SU-DHL-6 (cell line): ENCODE data around the gene GTF3C6.
"Not testable (repeated sequence)": the region's sequence is repeated elsewhere in the genome, so short reads cannot be mapped to it uniquely, and the experiment has no call there.

Source experiments
- H2AFZ ChIP-seq: fragments of 200-600 bp; sonication (generic); 2 replicates; pipeline ENCODE4 v1.6.1; 2014; ENCODE audit warnings: low read depth, mild to moderate bottlenecking, moderate library complexity, mixed read lengths, antibody characterized with exemption, low read length; ENCODE audit not compliant: severe bottlenecking
- H3F3A ChIP-seq: fragments of 200-600 bp; shearing (Covaris generic); 2 replicates; pipeline ENCODE4 v1.6.0; 2016; ENCODE audit warnings: antibody characterized with exemption, mild to moderate bottlenecking; ENCODE audit not compliant: insufficient read depth
- H3K27ac ChIP-seq: fragments of 200-600 bp; sonication (generic); 2 replicates; pipeline ENCODE4 v1.5.1; 2016; ENCODE audit warnings: low read depth, mild to moderate bottlenecking, low read length, moderate library complexity, mixed read lengths
- H3K27me3 ChIP-seq: fragments of 200-600 bp; sonication (generic), shearing (Covaris generic); 2 replicates; pipeline ENCODE4 v1.6.0; 2014; ENCODE audit warnings: mild to moderate bottlenecking, low read length
- H3K36me3 ChIP-seq: fragments of 200-600 bp; sonication (generic); 2 replicates; pipeline ENCODE4 v1.6.1; 2014; ENCODE audit warnings: mild to moderate bottlenecking, low read length, mixed read lengths
- H3K4me2 ChIP-seq: fragments of 300-600, 200-600 bp; shearing (Covaris generic), sonication (generic); 2 replicates; pipeline ENCODE4 v1.6.0; 2014; ENCODE audit warnings: low read length, low read depth, mild to moderate bottlenecking; ENCODE audit not compliant: poor library complexity, severe bottlenecking
- H3K4me3 ChIP-seq: fragments of 200-600 bp; sonication (generic); 2 replicates; pipeline ENCODE4 v1.5.1; 2014; ENCODE audit warnings: antibody characterized with exemption, low read length, mild to moderate bottlenecking, mixed read lengths; ENCODE audit not compliant: insufficient read depth, poor library complexity, severe bottlenecking
- H3K79me2 ChIP-seq: fragments of 200-600 bp; sonication (generic); 2 replicates; pipeline ENCODE4 v1.6.1; 2014; ENCODE audit warnings: mild to moderate bottlenecking, low read length, moderate library complexity; ENCODE audit not compliant: insufficient read depth
- H3K9ac ChIP-seq: fragments of 200-600 bp; sonication (generic); 2 replicates; pipeline ENCODE4 v1.7.0; 2014; ENCODE audit warnings: mild to moderate bottlenecking, low read length
- H3K9me2 ChIP-seq: fragments of 200-600 bp; sonication (generic); replicated peaks from 2 replicates; pipeline ENCODE4 v1.6.1; 2014; ENCODE audit warnings: low read length; ENCODE audit not compliant: insufficient read depth
- H3K9me3 ChIP-seq: fragments of 200-600 bp; sonication (generic); 2 replicates; pipeline ENCODE4 v1.6.1; 2014; ENCODE audit warnings: low read length, mixed read lengths; ENCODE audit not compliant: insufficient read depth
- H4K20me1 ChIP-seq: fragments of 200-600 bp; sonication (generic); 2 replicates; pipeline ENCODE4 v1.6.1; 2014; ENCODE audit warnings: low read depth, mild to moderate bottlenecking, antibody characterized with exemption, low read length, moderate library complexity, mixed read lengths
- EZH2phosphoT487 ChIP-seq: fragments of 200-600 bp; sonication (generic), shearing (Covaris generic); conservative IDR thresholded peaks from 2 replicates; pipeline ENCODE4 v1.6.1; 2018; ENCODE audit warnings: mild to moderate bottlenecking, antibody characterized with exemption, low read length, moderate library complexity, mixed read lengths
- TF ChIP-seq, protein P1 (sequence below): fragments of 200-600 bp; sonication (generic); IDR thresholded peaks from one replicate; pipeline ENCODE4 v1.5.1; 2017; ENCODE audit warnings: antibody characterized with exemption, mild to moderate bottlenecking, low read length, moderate library complexity; ENCODE audit not compliant: insufficient read depth, poor library complexity, severe bottlenecking

GTF3C6 gene

DNA sequence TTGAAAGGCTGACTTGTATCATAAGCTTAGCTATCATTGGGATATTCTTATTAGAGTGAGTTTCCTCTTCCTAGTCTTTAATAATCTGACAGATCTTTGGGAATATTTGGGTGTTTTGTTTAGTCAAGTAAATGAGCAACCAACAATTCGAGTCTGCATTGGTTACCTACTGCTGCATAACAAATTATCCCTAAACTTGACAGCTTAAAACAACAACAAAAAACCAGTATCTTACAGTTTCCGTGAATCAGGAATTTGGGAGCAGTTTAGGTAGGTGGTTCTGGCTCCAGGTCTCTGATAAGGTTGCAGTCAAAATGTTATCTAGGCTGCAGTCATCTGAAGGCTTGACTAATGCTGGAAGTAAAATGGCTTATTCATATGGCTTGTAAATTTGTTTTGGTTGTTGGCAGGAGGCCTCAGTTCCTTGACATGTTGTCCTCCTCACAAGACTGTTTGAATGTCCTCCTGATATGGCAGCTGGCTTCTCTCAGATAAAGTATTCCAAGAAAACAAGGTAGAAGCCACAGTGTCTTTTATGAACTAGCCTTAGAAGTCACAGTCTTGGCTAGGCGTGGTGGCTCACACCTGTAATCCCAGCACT is 7.2 kb downstream of the GTF3C6 start:
- TF ChIP-seq, protein P1, sequence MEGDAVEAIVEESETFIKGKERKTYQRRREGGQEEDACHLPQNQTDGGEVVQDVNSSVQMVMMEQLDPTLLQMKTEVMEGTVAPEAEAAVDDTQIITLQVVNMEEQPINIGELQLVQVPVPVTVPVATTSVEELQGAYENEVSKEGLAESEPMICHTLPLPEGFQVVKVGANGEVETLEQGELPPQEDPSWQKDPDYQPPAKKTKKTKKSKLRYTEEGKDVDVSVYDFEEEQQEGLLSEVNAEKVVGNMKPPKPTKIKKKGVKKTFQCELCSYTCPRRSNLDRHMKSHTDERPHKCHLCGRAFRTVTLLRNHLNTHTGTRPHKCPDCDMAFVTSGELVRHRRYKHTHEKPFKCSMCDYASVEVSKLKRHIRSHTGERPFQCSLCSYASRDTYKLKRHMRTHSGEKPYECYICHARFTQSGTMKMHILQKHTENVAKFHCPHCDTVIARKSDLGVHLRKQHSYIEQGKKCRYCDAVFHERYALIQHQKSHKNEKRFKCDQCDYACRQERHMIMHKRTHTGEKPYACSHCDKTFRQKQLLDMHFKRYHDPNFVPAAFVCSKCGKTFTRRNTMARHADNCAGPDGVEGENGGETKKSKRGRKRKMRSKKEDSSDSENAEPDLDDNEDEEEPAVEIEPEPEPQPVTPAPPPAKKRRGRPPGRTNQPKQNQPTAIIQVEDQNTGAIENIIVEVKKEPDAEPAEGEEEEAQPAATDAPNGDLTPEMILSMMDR: no peak
- no peak for TF ChIP-seq EZH2phosphoT487
- Histone ChIP-seq H4K20me1 (no peaks in the 10 kb centered on the region), H3K36me3 (peaks cover 11% of the 10 kb centered on the region; the same call in 1 of the 2 replicates), H3K27me3 (no peaks in the 10 kb centered on the region), H3K9me3 (no peaks in the 10 kb centered on the region), H3K4me2 (no peak overlapping the region), H3K9me2 (no peaks in the 10 kb centered on the region), H3K9ac (no peak overlapping the region), H3K79me2 (no peaks in the 10 kb centered on the region), H3F3A (no peaks in the 10 kb centered on the region), H3K4me3 (no peak overlapping the region), H2AFZ (no peak overlapping the region), H3K27ac (no peak overlapping the region)

DNA sequence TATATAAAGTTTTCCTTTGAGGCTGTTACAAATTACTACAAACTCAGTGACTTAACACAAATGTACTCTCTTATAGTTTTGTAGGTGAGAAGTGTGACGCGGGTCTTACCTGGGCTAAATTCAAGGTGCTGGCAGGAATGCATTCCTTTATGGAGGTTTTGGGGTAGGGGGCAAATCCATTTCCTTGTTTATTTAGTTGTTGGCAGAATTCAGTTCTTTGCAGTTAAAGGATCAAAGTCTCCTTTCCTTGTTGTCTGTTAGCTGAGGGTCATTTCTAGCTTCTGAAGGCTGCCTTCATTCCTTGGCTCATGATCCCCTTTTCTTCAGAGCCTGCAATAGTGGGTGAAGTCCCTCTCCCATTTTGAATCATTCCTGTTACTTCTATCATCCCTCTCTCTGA is 10.2 kb downstream of the GTF3C6 start:
- not testable (repeated sequence) for H3K4me2 ChIP-seq, H2AFZ ChIP-seq, H3K9ac ChIP-seq, H3K27me3 ChIP-seq, H3K4me3 ChIP-seq, H3K36me3 ChIP-seq, H4K20me1 ChIP-seq, H3K9me3 ChIP-seq, H3K27ac ChIP-seq, H3K79me2 ChIP-seq, H3K9me2 ChIP-seq, H3F3A ChIP-seq

DNA sequence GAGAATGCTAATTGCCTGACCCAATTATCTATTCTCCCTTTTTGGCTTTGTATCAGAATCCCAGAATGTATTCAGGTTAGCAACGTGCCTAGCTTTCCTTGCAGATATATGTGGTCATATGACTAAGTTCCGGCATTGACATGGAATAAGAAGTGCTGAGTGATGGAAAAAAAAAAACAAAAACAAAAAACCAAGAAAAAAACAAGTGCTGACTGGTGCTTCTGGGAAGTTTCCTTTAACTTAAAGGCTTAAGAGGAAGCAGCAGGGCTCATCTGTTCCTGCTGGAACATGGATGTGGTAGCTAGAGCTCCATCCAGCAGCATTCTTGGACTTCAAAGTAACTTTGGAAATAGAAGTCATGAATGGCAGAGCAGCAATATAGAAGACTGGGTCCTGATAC is 13.0 kb downstream of the GTF3C6 start:
- H3K9me3 ChIP-seq: no peaks in the 10 kb centered on the region
- no peak overlapping the region for H2AFZ ChIP-seq
- H3K4me3 ChIP-seq: no peak overlapping the region
- H3K79me2 ChIP-seq: no peaks in the 10 kb centered on the region
- no peak overlapping the region for H3K9ac ChIP-seq
- H3K9me2 ChIP-seq: no peaks in the 10 kb centered on the region
- H3K36me3 ChIP-seq: no peaks in the 10 kb centered on the region
- no peaks in the 10 kb centered on the region for H3K27me3 ChIP-seq
- H4K20me1 ChIP-seq: no peaks in the 10 kb centered on the region
- TF ChIP-seq, protein P1: no peak
- TF ChIP-seq EZH2phosphoT487: no peak
- no peak overlapping the region for H3K4me2 ChIP-seq
- H3K27ac ChIP-seq: no peak overlapping the region
- H3F3A ChIP-seq: no peaks in the 10 kb centered on the region

DNA sequence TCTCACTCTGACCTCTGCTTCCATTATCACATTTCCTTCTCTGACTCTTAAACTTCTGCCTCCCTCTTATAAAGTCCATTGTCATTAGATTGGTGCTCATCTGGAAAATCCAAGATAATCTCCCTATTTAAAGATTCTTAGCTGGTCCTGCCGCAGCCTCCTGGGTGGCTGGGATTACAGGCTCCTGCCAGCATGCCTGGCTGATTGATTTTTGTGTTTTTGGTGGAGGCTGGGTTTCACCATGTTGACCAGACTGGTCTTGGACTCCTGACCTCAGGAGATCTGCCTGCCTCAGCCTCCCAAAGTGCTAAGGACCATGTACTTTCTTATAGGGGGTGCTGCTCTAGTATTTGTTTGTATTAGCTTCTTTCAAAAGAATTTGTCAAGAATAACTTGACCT is 18.1 kb downstream of the GTF3C6 start:
- Histone ChIP-seq H3K27me3 (no peaks in the 10 kb centered on the region), H3K9ac (no peak overlapping the region), H3K9me2 (no peaks in the 10 kb centered on the region), H2AFZ (no peak overlapping the region), H3K4me2 (no peak overlapping the region), H3K79me2 (0 out of 2 replicates have a peak, but pooled peaks cover 7% of the 10 kb centered on the region), H3K4me3 (no peak overlapping the region), H4K20me1 (no peaks in the 10 kb centered on the region), H3K27ac (no peak overlapping the region), H3K9me3 (no peaks in the 10 kb centered on the region), H3F3A (no peaks in the 10 kb centered on the region), H3K36me3 (no peaks in the 10 kb centered on the region)
- TF ChIP-seq, protein P1: no peak
- TF ChIP-seq EZH2phosphoT487: no peak
